Panc1 (cell line): ENCODE measurements around the gene ISM1.

ENCODE experiments used
- POLR2AphosphoS5 ChIP-seq: IDR thresholded peaks from 2 replicates; pipeline ENCODE4 v1.6.1; 2012; ENCODE audit warnings: mild to moderate bottlenecking, low read depth, low read length, moderate library complexity
- SIN3A ChIP-seq: IDR thresholded peaks from 2 replicates; pipeline ENCODE4 v1.6.1; 2012; ENCODE audit warnings: low read depth, mild to moderate bottlenecking, low read length, moderate library complexity, borderline replicate concordance; ENCODE audit not compliant: insufficient read depth
- TCF7L2 ChIP-seq: IDR thresholded peaks from 2 replicates; pipeline ENCODE4 v1.6.1; 2011; ENCODE audit warnings: mild to moderate bottlenecking, low read depth, low read length, inconsistent platforms
- TF ChIP-seq, protein P1 (sequence below): fragments of 450-650 bp; IDR thresholded peaks from 2 replicates; pipeline ENCODE4 v1.5.1; 2017; ENCODE audit warnings: mild to moderate bottlenecking

DNA sequence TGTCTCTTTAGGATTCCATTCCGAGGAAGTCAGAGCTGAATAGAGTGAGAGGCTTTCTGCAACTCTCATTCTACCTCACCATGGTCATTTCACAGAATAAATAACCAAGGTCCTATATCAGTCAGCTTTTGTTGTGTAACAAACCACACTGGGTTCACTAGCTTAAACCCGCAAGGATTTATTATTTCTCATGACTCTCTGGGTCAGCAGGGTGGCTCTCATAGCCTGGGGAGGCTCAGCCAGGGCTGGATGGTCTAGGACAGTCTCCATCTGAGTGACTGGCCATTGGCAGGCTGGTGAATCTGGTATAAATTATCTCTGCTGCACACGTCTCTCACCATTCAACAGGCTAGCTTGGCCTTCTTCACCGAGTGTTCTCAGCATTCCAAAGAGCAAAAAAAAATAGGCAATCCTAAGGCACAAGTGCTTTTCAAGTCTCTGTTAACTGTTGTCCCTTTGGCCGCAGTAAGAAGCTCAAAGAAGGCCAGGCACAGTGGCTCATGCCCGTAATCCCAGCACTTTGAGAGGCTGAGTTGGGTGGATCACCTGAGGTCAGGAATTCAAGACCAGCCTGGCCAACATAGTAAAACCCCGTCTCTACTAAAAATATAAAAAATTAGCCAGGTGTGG lies 39.7 kb downstream of the ISM1 start:
- TF ChIP-seq SIN3A, result no peak
- TF ChIP-seq, protein P1, sequence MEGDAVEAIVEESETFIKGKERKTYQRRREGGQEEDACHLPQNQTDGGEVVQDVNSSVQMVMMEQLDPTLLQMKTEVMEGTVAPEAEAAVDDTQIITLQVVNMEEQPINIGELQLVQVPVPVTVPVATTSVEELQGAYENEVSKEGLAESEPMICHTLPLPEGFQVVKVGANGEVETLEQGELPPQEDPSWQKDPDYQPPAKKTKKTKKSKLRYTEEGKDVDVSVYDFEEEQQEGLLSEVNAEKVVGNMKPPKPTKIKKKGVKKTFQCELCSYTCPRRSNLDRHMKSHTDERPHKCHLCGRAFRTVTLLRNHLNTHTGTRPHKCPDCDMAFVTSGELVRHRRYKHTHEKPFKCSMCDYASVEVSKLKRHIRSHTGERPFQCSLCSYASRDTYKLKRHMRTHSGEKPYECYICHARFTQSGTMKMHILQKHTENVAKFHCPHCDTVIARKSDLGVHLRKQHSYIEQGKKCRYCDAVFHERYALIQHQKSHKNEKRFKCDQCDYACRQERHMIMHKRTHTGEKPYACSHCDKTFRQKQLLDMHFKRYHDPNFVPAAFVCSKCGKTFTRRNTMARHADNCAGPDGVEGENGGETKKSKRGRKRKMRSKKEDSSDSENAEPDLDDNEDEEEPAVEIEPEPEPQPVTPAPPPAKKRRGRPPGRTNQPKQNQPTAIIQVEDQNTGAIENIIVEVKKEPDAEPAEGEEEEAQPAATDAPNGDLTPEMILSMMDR, result no peak
- no peak for TF ChIP-seq POLR2AphosphoS5
- no peak for TF ChIP-seq TCF7L2
